PC-3 (cell line): Measurements from ENCODE around the gene RETSAT.

Experiments used
- EZH2phosphoT487 ChIP-seq: fragments of 300-600 bp; sonication (generic); IDR thresholded peaks from 2 replicates; pipeline ENCODE4 v1.6.1; 2018; ENCODE audit warnings: mild to moderate bottlenecking, antibody characterized with exemption, low read length, borderline replicate concordance
- TF ChIP-seq, protein P1 (sequence below): fragments of 300-600 bp; sonication (generic); conservative IDR thresholded peaks from 2 replicates; pipeline ENCODE4 v1.5.1; 2017; ENCODE audit warnings: antibody characterized with exemption, low read depth, mild to moderate bottlenecking, low read length

DNA sequence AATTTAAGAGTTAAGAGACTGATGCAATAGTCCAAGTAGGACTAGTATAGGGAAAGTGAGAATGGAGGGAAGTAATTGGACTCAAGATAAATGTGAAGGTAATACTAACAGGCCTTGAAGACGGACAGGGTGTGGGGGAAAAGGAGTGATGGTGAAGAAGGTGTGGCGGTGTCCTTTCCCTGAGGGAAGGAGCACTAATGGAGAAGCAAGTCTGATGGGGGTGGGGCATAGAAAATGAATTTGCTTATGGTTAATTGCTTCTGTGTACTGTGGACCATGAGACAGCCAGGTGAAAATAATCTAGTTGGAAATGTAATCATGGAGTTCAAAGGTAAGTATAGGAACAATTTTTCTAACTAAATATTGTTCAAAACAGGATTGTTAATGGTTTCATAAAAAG is 19.4 kb downstream of the RETSAT start:
- TF ChIP-seq, protein P1, sequence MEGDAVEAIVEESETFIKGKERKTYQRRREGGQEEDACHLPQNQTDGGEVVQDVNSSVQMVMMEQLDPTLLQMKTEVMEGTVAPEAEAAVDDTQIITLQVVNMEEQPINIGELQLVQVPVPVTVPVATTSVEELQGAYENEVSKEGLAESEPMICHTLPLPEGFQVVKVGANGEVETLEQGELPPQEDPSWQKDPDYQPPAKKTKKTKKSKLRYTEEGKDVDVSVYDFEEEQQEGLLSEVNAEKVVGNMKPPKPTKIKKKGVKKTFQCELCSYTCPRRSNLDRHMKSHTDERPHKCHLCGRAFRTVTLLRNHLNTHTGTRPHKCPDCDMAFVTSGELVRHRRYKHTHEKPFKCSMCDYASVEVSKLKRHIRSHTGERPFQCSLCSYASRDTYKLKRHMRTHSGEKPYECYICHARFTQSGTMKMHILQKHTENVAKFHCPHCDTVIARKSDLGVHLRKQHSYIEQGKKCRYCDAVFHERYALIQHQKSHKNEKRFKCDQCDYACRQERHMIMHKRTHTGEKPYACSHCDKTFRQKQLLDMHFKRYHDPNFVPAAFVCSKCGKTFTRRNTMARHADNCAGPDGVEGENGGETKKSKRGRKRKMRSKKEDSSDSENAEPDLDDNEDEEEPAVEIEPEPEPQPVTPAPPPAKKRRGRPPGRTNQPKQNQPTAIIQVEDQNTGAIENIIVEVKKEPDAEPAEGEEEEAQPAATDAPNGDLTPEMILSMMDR = no peak
- TF ChIP-seq EZH2phosphoT487 = no peak
